HG03045 (cell line): ENCODE data around the gene SNAP91.
"Not testable (repeated sequence)": the region's sequence is repeated elsewhere in the genome, so short reads cannot be mapped to it uniquely, and the experiment has no call there.

ENCODE experiments used
- ATAC-seq: cut with Tn5 transposase; IDR thresholded peaks from one replicate; pipeline ENCODE4 v1.9.1; 2021; ENCODE audit warnings: mild to moderate bottlenecking, moderate library complexity; ENCODE audit not compliant: unreplicated experiment

SNAP91 gene, protein sequence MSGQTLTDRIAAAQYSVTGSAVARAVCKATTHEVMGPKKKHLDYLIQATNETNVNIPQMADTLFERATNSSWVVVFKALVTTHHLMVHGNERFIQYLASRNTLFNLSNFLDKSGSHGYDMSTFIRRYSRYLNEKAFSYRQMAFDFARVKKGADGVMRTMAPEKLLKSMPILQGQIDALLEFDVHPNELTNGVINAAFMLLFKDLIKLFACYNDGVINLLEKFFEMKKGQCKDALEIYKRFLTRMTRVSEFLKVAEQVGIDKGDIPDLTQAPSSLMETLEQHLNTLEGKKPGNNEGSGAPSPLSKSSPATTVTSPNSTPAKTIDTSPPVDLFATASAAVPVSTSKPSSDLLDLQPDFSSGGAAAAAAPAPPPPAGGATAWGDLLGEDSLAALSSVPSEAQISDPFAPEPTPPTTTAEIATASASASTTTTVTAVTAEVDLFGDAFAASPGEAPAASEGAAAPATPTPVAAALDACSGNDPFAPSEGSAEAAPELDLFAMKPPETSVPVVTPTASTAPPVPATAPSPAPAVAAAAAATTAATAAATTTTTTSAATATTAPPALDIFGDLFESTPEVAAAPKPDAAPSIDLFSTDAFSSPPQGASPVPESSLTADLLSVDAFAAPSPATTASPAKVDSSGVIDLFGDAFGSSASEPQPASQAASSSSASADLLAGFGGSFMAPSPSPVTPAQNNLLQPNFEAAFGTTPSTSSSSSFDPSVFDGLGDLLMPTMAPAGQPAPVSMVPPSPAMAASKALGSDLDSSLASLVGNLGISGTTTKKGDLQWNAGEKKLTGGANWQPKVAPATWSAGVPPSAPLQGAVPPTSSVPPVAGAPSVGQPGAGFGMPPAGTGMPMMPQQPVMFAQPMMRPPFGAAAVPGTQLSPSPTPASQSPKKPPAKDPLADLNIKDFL

DNA sequence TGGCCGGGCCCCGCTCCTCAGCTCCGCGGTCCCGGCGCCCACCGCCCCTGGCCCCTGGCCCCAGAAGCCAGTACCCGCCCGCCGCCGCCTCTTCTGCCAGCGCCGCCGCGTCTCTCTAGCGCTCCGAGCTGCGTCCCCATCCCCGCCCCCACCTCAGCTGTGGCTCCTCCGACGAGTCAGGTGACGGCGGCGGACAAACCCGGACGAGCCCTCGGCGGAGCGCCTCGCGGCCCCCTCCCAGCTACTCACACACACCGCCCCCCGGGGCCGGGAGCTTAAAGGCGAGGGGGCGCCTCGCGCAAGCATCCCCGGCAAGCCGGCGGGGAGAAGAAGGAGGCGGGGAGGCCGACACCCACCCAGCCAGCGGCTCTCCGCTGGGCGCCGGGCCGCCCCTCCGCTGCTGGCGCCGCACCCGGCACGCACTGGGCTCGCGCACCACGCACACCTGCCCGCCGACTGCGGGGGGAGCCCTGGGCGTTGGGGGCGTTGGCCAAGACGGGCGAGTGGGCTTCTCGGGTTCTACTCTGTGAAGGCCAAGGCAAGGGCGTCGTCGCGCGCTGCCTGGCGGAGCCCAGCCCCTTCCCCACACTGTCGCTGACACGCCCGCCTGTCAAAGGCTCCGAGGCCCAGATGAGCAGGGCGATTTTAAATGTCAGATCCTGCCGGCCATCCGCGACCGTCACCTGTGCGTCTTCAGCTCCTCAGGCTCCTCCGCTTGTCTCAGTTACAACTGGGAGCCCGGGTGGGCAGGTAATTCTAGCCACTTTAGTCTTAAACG lies at the start of gene SNAP91:
Gene SNAP91, minus strand, starts transcription at position 132 of the 778 bp plus-strand sequence. CDS start 1,174 bp downstream, outside the sequence.
- no peak for ATAC-seq

DNA sequence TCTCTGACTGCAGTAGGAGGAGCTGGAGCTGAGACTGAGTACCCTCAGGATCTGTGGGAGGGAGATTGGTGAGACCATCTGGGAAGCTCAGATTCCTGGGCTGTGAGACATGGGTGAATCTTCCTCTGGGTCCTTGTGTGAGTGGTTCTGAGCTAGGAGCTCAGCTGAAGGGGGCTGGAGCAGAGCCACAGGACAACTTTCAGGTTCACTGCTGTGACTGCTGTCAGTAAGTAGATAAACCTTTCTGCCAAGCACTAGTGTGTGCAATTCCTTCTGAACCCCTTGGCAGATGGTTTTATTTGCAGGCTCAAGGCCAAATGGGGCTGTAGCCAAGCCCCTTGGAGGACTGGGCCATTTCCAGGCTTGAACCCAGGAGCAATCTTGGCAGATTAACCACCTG lies 49.6 kb upstream of the SNAP91 start:
- ATAC-seq = no peak

DNA sequence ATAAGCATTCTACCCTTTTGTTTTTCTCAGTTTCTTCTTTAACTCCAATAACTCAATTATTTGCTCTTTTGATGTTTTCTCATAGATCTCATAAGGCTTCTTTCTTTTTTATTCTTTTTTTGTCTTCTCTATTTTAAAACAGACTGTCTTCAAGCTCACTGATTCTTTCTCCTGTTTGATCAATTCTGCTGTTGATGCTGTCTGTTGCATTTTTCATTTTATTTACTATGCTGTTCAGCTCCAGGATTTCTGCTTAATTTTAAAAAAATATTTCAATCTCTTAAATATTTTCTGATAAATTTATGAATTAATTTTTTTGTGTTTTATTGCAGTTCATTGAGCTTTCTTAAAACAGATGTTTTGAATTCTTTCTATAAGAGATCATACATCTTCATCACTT lies 48.1 kb upstream of the SNAP91 start:
- ATAC-seq = no peak

DNA sequence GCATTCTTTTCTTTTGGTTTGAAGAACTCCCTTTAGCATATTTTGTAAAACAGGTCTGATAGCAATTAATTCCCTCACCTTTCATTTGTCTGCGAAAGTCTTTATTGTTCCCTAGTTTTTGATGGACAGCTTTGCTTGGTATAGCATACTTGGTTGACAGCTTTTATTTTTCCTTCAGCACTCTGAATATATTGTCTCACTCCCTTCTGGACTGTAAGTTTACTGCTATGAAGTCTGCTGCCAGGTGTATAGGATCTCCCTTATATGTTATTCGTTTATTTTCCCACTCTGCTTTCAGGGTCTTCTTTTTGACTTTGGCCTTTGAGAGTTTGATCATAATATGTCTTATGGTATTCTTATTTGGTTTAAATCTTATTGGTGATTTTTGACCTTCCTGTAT lies 47.7 kb upstream of the SNAP91 start:
- ATAC-seq = no peak

DNA sequence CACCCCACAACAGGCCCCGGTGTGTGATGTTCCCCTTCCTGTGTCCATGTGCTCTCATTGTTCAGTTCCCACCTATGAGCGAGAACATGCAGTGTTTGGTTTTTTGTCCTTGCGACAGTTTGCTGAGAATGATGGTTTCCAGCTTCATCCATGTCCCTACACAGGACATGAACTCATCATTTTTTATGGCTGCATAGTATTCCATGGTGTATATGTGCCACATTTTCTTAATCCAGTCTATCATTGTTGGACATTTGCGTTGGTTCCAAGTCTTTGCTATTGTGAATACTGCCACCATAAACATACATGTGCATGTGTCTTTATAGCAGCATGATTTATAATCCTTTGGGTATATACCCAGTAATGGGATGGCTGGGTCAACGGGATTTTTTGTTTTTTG lies 43.5 kb upstream of the SNAP91 start:
- not testable (repeated sequence) for ATAC-seq

DNA sequence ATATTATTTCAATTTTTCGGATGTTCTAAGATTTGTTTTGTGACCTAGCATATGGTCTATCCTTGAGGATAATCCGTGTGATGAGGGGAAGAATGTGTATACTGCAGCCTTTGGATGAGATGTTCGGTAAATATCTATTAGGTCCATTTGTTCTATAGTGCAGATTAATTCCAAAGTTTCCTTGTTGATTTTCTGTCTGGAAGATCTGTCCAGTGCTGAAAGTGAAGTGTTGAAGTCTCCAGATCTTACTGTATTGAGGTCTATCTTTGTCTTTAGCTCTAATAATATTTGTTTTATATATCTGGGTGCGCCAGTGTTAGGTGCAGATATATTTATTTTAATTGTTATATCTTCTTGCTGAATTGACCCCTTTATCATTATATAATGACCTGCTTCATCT lies 32.2 kb upstream of the SNAP91 start:
- ATAC-seq = no peak

DNA sequence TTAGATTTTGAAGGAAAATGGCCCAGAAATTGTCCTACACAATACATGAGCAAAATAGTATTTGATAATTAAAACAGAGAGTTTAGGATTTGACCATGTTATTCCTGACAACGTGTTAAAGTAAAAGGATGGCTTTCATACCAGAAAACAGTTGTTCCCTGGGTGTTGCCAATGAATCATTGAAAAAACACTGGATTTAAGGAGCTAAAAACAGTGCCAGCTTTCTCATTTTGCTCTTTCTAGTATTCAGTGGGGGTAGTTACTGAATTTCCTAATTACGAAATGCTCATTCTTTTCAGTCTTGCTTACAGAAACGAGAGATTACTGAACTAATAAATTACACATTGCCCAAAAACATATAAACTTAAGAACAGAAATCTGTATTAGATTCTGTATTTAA lies 26.6 kb upstream of the SNAP91 start:
- ATAC-seq = no peak

DNA sequence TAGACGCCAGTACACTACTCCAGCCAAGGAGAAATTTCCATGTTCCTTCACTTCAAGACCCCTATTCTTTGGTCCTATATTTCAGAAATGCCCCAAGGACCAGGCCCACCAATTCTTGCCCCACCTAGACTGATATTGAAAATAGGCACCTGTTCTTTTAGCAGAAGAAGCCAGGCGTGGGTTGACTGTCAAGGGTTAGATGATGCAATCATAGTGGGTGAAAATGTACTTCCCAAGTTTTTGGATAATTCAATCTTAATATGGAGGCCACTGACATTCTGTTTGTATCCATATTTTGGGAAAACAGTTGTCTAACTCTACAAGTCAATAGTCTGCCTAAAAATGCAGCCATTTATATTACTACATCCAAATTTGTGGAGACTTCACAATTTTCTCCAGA lies 21.0 kb upstream of the SNAP91 start:
- ATAC-seq = no peak

DNA sequence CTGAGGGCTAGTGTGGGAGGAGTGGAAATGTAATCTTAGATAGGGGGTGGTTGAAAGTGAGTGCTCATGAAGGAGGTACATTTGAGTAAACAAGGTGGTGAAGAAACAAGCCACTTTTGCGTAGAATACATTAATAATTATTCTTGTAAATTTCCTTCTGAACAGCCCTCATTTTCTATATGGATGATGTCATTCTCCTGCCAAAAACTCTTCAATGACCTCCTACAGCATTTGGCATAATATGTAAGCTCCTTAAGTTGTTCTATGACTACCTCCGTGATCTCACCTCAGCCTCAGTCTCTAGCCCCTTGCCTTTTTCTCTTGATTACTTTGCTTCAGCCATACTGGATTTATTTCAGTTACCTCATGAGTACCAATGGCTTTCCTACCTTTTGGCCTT lies 14.0 kb upstream of the SNAP91 start:
- no peak for ATAC-seq

DNA sequence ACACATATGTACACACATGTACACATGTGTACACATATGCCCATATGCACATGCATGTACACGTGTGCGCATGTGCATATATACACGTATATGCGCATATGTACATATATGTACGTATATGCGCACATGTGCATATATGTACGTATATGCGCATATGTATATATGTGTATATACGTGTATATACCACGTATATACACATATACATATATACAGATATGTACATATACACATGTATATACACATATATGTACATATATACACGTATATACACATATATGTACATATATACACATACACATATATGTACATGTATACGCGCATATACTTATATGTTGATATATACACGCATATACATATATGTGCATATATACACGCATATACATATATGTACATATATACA lies 8.9 kb upstream of the SNAP91 start:
- ATAC-seq = no peak

DNA sequence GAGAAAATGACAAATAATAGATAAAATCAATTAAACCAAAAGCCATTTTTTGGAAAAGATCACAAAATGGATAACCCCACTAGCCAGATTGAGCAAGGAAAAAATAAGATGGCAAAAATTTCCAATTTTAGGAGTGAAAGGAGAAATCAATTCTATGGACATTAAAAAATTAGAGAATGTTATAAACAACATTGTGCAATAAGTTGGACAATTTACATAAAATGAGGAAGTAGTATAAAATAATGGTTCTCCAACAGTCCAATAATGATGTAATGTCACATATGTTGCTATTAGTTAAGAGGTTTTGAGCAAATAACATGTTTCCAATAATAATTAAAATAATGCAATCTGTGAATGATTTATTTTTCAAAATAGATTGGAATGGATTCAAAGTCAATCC lies 3.1 kb upstream of the SNAP91 start:
- no peak for ATAC-seq

DNA sequence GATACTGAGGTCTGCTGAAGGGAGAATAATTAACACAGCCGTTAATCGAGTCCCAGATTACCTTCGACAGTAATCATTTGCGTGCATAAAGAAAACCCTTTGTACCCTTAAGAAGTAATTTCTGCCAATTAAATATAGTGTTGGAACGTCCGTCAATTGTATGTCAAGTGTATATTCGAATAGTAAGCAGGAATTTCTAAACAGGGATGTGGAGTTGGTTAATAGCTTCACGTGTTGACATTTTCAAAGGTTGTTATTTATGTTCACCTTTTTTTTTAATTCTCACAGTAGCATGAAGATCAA lies 798 bp upstream of the SNAP91 start:
- ATAC-seq = no peak

DNA sequence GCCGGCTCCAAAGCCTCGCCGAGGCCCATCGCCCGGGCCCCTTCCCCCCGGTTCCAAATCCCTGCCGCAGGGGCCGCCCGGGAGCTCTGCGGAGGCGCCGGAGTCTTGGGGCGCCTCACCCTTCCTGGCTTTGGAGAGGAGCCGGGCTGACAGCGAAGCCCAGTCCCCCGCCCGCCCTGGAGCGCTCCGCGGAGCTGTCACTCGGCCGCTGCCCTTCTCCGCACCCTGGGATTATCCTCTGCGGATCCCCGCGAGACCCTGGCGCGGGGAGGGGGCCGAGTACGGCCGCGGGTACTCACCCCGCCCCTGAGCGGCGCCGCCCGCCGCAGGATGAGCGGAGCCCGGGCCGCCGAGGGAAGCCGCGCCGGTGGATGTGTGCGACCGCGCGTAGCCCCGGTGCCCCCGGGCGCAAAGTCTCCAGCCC lies 343 bp downstream of the SNAP91 start:
- ATAC-seq = no peak

DNA sequence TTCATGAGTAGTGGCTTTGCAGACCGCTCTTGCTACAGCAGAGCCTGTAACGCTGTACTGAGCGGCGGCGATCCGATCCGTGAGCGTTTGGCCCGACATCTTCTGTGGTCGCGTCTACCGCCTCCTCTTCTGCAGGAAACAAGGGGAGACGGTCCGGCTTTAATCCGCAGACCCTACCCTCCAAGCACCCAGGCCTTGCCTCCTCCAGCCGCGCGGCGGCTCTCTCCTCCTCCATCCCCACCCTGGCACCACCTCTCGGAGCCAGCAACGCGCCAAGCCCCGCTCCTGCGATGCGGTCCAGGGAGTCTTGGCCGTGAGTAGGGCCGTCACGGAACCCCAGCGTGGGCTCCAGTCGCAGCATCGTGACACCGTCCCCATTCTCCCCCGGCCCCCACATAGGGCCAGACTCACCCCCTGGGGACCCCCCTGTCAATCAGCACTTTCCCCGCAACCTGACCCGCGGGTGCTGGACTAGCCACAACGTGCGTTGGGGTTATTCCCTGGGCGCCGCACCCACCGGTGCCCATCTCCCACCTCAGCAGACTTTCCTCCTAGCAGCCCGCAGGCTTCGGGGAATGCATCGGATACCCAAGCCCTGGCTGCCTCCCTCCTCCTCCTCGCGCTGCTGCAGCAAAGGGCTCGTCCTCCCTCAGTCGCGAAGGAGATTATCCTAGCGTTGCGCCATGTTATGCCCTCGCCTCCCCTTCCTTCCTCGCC lies 914 bp downstream of the SNAP91 start:
- no peak for ATAC-seq

DNA sequence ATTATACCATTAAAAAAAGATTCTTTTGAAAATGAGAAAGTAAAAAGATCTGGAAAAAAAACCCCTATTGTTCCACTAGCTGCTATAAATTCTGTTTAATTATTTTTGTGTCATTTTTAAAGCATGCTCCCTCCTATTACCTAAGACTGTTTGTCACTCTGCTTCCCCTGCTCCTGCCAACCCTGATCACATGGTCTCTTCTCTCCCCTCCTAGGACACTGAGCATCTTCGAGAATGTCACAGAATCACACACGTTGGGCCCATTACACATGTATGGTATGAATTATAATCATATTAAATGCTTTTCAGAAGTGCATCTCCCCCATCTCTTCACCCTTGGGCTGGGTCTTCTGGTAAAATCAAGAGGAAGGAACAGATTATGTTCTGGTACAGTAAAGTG lies 6.2 kb downstream of the SNAP91 start:
- no peak for ATAC-seq

DNA sequence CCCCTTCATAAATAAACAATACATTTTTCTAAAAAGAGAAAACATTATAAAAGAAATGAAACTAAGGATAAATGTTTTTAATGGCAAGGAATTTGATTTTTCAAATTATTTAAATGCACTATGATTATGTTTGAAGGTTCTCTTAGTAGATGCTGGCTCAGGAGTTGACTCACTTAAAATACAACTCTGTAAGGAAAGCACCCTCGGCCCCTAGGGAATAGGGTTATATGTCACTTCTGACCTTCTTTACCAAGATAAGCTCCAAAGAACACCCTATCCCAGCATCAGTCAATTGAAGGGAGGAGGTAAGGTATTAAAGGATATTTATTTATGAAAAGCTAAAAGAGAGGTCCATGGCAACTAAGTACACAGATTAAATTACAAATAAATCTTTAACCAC lies 6.8 kb downstream of the SNAP91 start:
- no peak for ATAC-seq

DNA sequence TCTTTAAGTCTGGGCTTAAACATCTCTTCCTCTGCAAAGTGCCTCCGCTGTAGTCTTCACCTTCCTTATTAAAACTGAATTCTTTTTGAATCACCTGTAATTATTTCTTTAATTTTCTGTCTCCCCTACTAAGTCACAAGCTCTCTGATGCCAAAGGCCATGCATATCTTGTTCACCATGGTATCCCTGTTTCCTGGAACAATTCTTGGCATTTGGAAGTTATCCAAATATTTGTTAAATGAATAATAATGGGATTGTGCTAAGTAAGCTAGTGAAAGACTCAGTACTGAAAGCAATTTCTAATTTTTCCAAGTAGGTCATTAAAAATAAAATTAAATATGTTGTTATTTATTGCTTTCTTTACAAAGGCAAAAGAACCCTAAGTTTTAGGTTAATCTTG lies 12.2 kb downstream of the SNAP91 start:
- ATAC-seq = no peak

DNA sequence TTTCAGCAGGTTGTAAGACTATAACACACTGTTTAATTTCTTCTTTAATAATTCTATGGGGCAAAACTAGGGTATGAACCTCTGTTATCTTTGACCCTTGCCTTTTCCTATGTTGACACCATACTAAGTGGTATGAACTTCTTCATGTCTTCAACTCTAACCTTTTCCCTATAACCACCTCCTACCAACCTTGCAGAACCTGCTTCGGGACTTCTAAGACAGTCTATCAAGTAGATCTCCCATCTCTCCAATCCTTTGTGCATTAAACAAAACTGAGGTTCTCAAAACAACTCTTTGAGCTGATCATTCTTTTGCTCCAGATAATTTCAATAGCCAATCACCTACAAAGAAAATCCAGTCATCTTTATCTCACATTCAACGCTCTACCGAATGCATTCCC lies 23.4 kb downstream of the SNAP91 start:
- no peak for ATAC-seq

DNA sequence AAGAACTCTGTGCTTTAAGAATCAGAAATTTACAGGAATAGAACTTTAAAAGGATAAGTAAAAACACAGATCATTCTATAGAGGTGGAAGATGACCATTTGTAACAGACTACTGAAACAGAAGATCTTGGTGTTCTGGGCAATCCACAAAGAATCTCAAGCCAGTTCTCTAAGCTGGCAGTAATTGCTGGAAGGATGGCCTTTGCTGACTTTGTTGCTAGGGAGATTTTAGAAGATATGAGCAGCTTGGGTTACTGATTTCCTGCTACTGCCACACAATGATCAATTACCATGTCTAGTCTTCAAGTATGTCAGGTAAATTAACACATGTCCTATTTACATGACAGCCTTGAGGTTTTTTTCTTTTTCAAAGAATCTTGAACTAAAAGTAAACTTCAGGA lies 31.1 kb downstream of the SNAP91 start:
- ATAC-seq = no peak

DNA sequence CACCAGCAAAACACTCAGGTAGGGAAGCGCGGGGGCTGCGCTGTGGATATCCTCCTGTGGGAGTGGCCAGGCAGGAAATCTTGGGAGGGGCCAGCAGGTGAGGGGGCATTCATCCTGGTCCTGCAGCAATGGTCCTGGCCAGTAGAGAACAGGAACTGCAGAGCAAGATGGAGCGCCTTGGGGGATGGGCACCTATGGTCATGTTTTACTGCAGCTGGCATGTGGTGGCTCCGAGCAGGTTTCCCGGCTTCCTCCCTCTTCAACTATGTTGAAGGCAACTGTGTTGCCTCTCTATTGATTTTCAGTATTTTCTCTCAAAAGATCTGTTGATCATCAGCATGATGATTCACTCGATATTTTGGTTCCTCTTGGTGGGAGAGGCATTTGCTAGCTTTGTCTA lies 70.9 kb downstream of the SNAP91 start:
- ATAC-seq = no peak

DNA sequence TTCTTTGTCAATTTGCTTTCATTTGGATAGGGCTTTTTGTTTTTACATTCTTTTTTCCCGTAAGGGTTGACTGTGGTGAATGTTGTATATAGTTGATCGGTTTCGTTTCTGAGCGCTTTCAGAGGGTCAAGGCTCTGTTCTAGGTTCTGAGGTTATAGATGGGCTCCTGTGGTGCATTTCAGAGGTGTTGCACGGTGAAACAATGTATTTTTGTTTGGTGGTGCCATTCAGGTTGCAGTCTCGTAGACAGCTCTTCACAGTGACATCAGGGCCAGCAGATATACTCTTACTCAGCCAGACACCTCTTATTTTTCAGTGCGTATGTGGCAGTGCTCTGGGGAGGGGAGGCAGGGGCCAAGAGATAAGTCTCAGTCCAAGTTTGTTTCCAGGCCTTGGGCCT lies 72.1 kb downstream of the SNAP91 start:
- ATAC-seq = no peak
